ENCODE data around the gene FMNL3. TPM values are rescaled to one million over a fixed set of nuclear protein-coding genes. Genes with fewer than 3 reads are reported as not detected.

Gene FMNL3
- total and polyA plus RNA-seq, 9 donors, result 19.9 to 39.3 (median 26.3) TPM

DNA sequence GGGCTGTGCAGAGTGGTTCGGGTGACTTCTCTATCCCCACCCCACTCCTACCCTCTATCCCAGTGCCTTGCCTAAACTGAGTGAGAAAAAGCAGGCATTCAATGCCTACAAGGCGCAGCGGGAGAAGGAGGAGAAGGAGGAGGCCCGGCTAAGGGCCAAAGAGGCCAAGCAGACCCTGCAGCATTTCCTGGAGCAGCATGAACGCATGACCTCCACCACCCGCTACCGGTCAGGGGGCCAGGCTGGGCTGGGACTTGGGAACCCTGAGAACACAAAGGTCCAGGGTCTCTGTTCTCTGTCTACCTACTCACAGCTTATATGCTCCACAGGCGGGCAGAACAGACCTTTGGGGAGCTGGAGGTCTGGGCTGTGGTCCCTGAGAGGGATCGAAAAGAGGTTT, 72.2 kb downstream of the FMNL3 start:
- no peak overlapping the region for H3K27ac ChIP-seq (ENCODE audit: low read length)
- H3K4me3 ChIP-seq (ENCODE audit: low read length), result no peak overlapping the region
- H3K36me3 ChIP-seq (ENCODE audit: control insufficient read depth, insufficient read depth, low read length), result peaks cover 39% of the 10 kb centered on the region
- 70% methylated on average over 2 of the region's 9 CpGs for WGBS (ENCODE audit: insufficient coverage)
- H3K9me3 ChIP-seq (replicated peaks; ENCODE audit: control insufficient read depth, low read depth, low read length), result no peaks in the 10 kb centered on the region
- DNase-seq, result no peak
- H3K4me1 ChIP-seq (ENCODE audit: control insufficient read depth, insufficient read depth, low read length), result peaks cover 13% of the 10 kb centered on the region
- no peaks in the 10 kb centered on the region for H3K27me3 ChIP-seq (ENCODE audit: control insufficient read depth, insufficient read depth, low read length)

DNA sequence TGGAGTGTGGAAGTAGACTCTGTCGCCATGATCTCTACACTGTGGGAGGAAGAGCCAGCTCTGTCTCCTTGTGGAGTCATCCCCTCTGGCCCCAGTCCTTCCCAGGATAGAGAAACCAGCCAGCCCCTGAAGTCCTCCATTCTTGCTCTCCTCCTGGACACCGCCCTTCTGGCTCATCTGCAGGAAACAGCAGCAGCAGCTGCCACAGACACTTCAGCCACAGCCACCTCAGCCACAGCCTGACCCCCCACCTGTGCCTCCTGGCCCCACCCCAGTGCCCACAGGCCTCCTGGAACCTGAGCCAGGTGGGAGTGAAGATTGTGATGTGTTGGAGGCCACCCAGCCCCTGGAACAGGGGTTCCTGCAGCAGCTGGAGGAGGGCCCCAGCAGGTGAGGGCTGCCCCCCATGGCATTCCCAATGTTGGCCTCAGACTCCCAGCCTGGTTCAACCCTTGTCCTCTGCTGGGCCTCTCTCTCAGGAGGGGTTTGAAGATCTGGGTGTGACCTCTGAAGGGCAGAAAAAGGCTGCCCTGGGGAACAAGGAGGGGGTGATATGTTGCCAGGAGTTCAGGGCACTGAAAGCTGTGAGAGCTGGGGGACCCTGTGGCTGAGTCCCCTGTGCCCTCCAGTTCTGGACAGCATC, 73.4 kb downstream of the FMNL3 start:
- H3K9me3 ChIP-seq (replicated peaks; ENCODE audit: control insufficient read depth, low read depth, low read length), result no peaks in the 10 kb centered on the region
- no peaks in the 10 kb centered on the region for H3K27me3 ChIP-seq (ENCODE audit: control insufficient read depth, insufficient read depth, low read length)
- 83% methylated on average over 2 of the region's 2 CpGs for WGBS (ENCODE audit: insufficient coverage)
- H3K4me1 ChIP-seq (ENCODE audit: control insufficient read depth, insufficient read depth, low read length), result peaks cover 13% of the 10 kb centered on the region
- no peak overlapping the region for H3K4me3 ChIP-seq (ENCODE audit: low read length)
- no peak for DNase-seq
- H3K36me3 ChIP-seq (ENCODE audit: control insufficient read depth, insufficient read depth, low read length), result peaks cover 37% of the 10 kb centered on the region
- no peak overlapping the region for H3K27ac ChIP-seq (ENCODE audit: low read length)

DNA sequence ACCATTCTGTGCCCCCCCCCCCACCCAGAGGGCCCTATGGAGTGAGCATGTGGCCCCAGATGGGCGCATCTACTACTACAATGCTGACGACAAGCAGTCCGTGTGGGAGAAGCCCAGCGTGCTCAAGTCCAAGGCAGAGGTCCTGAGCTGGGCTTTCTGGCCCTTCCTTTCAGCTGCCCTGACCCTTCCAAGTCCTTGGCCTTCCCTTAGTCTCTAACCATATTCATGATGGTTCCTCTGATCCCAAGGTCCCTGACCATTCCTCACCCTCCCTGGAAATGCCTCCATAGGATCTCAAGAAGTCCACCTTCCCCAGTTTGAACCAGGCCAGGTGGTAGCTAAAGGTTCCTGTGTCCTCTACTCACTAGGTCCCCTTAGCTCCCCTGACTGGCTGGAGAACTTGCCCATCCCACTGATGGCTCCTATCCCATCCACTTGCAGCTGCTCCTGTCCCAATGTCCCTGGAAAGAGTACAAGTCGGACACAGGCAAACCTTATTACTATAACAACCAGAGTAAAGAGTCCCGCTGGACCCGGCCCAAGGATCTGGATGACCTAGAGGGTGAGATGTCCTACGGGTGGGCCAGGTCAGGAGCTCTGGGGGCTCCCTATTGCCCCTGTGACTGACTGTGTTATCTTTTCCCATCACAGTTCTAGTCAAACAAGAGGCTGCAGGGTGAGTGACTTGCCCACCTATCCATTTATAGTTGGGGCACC, 74.1 kb downstream of the FMNL3 start:
- H3K9me3 ChIP-seq (replicated peaks; ENCODE audit: control insufficient read depth, low read depth, low read length), result no peaks in the 10 kb centered on the region
- no peak for DNase-seq
- no peak overlapping the region for H3K27ac ChIP-seq (ENCODE audit: low read length)
- no peak overlapping the region for H3K4me3 ChIP-seq (ENCODE audit: low read length)
- WGBS (ENCODE audit: insufficient coverage), result 91% methylated on average over 4 of the region's 8 CpGs
- peaks cover 13% of the 10 kb centered on the region for H3K4me1 ChIP-seq (ENCODE audit: control insufficient read depth, insufficient read depth, low read length)
- peaks cover 37% of the 10 kb centered on the region for H3K36me3 ChIP-seq (ENCODE audit: control insufficient read depth, insufficient read depth, low read length)
- H3K27me3 ChIP-seq (ENCODE audit: control insufficient read depth, insufficient read depth, low read length), result no peaks in the 10 kb centered on the region

DNA sequence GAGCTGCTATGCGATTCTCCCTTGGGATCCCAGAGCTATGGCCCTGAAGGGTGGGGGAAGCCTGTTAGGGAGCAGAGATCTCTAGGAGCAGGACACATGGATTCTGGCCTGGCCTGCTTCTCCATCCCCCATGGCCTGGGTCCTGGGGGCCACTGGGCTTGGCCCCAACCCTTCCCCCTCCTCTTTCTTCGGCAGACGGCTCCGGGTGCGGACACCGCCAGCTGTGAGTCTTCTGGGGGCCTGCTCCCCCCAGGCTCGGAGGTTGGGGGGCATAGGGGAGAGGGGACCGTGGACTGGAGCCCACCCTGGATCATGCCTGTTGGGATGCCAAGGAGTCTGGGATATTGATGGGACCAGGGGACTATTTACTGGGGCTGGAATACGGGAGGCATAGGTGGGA, 74.8 kb downstream of the FMNL3 start:
- H3K27ac ChIP-seq (ENCODE audit: low read length), result no peak overlapping the region
- no peak for DNase-seq
- WGBS (ENCODE audit: insufficient coverage), result 94% methylated on average over 5 of the region's 9 CpGs
- H3K4me1 ChIP-seq (ENCODE audit: control insufficient read depth, insufficient read depth, low read length), result peaks cover 10% of the 10 kb centered on the region
- no peaks in the 10 kb centered on the region for H3K9me3 ChIP-seq (replicated peaks; ENCODE audit: control insufficient read depth, low read depth, low read length)
- H3K27me3 ChIP-seq (ENCODE audit: control insufficient read depth, insufficient read depth, low read length), result no peaks in the 10 kb centered on the region
- H3K36me3 ChIP-seq (ENCODE audit: control insufficient read depth, insufficient read depth, low read length), result peaks cover 37% of the 10 kb centered on the region
- H3K4me3 ChIP-seq (ENCODE audit: low read length), result no peak overlapping the region

DNA sequence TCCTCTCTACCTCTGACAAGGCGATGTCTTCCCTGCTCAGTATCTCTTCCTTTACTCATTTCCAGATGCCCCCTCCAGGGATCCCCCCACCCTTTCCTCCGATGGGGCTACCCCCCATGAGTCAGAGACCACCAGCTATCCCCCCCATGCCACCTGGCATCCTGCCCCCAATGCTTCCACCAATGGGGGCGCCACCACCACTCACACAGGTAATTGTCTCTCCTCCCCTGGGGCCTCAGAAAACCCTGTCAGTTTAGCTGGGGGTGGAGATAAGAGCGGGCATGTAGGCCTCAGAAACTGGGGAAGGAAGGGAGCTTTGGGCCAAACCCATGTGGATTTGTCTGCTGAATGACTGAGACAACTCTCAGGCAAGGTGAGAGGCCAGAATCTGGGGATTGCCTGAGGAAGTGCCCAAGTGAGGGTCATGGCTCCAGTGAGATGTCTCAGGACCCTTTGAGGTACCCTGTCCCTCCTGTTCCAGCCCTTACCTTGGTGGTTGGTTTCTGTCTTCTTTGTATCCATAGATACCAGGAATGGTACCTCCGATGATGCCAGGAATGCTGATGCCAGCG, 75.8 kb downstream of the FMNL3 start:
- no peaks in the 10 kb centered on the region for H3K27me3 ChIP-seq (ENCODE audit: control insufficient read depth, insufficient read depth, low read length)
- DNase-seq, result no peak
- no peaks in the 10 kb centered on the region for H3K9me3 ChIP-seq (replicated peaks; ENCODE audit: control insufficient read depth, low read depth, low read length)
- no peak overlapping the region for H3K27ac ChIP-seq (ENCODE audit: low read length)
- H3K4me3 ChIP-seq (ENCODE audit: low read length), result no peak overlapping the region
- peaks cover under 1% of the 10 kb centered on the region for H3K4me1 ChIP-seq (ENCODE audit: control insufficient read depth, insufficient read depth, low read length)
- H3K36me3 ChIP-seq (ENCODE audit: control insufficient read depth, insufficient read depth, low read length), result peaks cover 37% of the 10 kb centered on the region
- WGBS (ENCODE audit: insufficient coverage), result 90% methylated on average over 3 of the region's 6 CpGs

DNA sequence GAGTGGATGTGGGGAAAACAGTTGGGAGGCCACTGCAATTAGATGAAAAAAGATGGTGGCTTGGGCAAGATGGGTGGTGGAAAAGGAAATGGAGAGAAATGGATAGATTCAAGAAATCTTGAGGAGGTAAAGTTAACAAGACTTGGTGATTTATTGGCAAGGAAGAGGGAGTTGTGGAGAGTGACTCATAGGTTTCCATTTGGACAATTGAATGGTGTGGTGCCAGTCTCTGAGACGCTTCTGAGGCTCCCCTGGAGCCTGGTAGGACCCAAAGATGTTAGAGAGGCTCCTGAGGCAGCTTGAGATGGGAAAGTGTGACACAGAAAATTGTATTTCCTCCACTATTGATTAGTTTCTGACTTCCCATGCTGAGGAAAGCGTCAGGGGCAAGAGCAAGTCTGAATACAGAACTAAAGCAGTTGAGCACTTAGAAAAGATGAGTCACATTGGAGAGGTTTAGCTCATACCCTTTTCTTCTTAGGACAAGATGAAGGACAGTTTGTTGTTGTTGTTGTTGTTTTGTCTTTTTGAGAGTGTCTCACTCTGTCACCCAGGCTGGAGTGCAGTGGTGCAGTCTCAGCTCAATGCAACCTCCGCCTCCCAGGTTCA, 79.3 kb downstream of the FMNL3 start:
- H3K4me1 ChIP-seq (ENCODE audit: control insufficient read depth, insufficient read depth, low read length), result peaks cover 2% of the 10 kb centered on the region
- H3K36me3 ChIP-seq (ENCODE audit: control insufficient read depth, insufficient read depth, low read length), result peaks cover 12% of the 10 kb centered on the region
- H3K27ac ChIP-seq (ENCODE audit: low read length), result no peak overlapping the region
- no peaks in the 10 kb centered on the region for H3K9me3 ChIP-seq (replicated peaks; ENCODE audit: control insufficient read depth, low read depth, low read length)
- no peak for DNase-seq
- H3K27me3 ChIP-seq (ENCODE audit: control insufficient read depth, insufficient read depth, low read length), result no peaks in the 10 kb centered on the region
- 50% methylated on average over 1 of the region's 3 CpGs for WGBS (ENCODE audit: insufficient coverage)
- H3K4me3 ChIP-seq (ENCODE audit: low read length), result no peak overlapping the region

DNA sequence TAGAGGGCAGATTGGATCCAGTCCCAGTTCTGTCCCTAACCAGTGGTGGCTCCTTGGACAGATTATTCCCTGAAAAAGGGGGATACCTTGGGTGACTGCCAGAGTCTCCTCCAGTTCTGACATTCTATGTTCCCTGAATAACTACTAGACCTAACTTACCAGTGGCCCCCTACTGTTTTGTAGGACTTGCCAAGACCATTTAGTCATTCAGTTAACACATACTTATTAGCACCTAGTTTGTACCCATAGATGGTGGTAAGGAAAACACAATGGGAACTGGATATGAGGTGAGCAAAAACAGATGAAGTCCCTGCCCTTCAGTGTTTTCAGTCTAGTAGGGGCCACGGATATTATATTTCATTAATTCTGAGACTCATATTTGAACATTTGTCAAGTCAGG, 80.4 kb downstream of the FMNL3 start:
- Histone ChIP-seq H3K9me3 (replicated peaks; ENCODE audit: control insufficient read depth, low read depth, low read length) (no peaks in the 10 kb centered on the region), H3K4me1 (ENCODE audit: control insufficient read depth, insufficient read depth, low read length) (peaks cover 12% of the 10 kb centered on the region), H3K36me3 (ENCODE audit: control insufficient read depth, insufficient read depth, low read length) (peaks cover 6% of the 10 kb centered on the region), H3K27ac (ENCODE audit: low read length) (no peak overlapping the region), H3K4me3 (ENCODE audit: low read length) (no peak overlapping the region), H3K27me3 (ENCODE audit: control insufficient read depth, insufficient read depth, low read length) (no peaks in the 10 kb centered on the region)
- WGBS (ENCODE audit: insufficient coverage), result no CpG with 5 or more reads among the region's 1 CpG
- no peak for DNase-seq

DNA sequence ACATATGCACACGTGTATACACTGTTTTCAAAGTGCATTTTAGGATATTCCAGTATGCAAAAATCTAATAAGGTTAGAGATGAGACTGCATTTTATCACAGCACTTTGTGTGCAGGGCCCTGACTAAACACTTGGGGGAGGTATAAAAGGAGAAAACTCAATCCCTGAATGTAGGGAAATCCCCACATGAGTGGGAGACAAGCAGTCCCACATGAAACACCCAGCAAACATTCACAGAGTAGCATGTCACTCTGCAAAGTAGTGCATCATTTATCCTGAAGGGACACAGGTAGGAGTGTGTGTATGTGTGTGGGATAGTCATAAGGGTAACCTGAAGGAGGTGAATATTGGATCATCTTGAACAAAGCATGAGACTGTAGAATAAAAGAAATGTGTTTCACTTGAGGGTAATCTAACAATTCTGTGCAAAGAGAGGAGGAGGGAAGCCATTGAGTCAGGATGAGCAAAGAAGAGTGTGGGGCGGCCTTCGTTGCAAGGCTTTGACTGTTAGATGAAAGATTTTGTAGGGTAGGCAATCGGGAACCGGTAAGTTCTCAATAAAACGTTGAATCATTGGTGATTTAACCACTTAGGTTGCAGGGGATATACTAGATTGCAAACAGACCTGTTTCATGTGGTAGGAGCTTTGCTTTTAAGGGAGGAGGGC, 80.9 kb downstream of the FMNL3 start:
- Histone ChIP-seq H3K36me3 (ENCODE audit: control insufficient read depth, insufficient read depth, low read length) (peaks cover under 1% of the 10 kb centered on the region), H3K4me1 (ENCODE audit: control insufficient read depth, insufficient read depth, low read length) (peaks cover 18% of the 10 kb centered on the region), H3K4me3 (ENCODE audit: low read length) (no peak overlapping the region), H3K9me3 (replicated peaks; ENCODE audit: control insufficient read depth, low read depth, low read length) (no peaks in the 10 kb centered on the region), H3K27me3 (ENCODE audit: control insufficient read depth, insufficient read depth, low read length) (no peaks in the 10 kb centered on the region), H3K27ac (ENCODE audit: low read length) (no peak overlapping the region)
- WGBS (ENCODE audit: insufficient coverage), result 81% methylated on average over 5 of the region's 6 CpGs
- no peak for DNase-seq

DNA sequence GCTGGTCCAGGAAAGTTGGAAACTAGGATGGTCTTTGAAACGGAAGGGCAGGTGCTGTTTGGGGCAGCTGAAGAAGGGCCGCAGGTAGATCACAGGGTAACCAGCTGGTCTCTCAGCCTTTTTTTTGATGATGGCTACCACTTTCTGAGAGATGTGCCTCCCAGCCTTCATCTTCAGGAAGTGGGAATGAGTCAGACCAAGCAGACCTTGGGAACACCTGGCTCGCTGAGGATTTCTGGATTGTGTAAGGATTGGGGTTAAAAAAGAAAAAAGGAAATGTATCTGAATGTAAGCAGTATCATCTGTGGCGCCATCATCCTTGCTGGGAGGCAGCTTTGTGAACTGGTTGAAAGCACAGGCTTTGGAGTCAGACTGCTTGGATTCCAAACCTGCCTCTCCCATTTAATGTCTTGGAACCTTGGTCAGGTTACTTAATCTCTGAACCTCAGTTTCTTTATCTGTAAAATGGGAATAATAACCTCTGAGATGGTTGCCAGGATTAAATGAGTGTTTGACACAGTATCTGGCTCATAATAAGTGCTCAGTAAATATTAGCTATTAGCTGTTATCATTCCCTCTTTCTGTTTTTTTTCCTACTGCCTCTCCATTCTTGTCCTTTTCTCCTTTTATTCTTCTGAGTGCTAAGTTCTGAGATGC, 82.2 kb downstream of the FMNL3 start:
- Histone ChIP-seq H3K27ac (ENCODE audit: low read length) (peak overlapping the region; percentile 37), H3K4me1 (ENCODE audit: control insufficient read depth, insufficient read depth, low read length) (peaks cover 18% of the 10 kb centered on the region), H3K4me3 (ENCODE audit: low read length) (no peak overlapping the region), H3K36me3 (ENCODE audit: control insufficient read depth, insufficient read depth, low read length) (no peaks in the 10 kb centered on the region), H3K27me3 (ENCODE audit: control insufficient read depth, insufficient read depth, low read length) (no peaks in the 10 kb centered on the region), H3K9me3 (replicated peaks; ENCODE audit: control insufficient read depth, low read depth, low read length) (no peaks in the 10 kb centered on the region)
- DNase-seq, result no peak
- 60% methylated on average over 4 of the region's 4 CpGs for WGBS (ENCODE audit: insufficient coverage)
